HG03175 (cell line): ENCODE results near the gene TMEM178A.

Experiments
- ATAC-seq: cut with Tn5 transposase; IDR thresholded peaks from one replicate; pipeline ENCODE4 v1.9.1; 2021; ENCODE audit warnings: mild to moderate bottlenecking, moderate library complexity; ENCODE audit not compliant: unreplicated experiment

Gene TMEM178A

DNA sequence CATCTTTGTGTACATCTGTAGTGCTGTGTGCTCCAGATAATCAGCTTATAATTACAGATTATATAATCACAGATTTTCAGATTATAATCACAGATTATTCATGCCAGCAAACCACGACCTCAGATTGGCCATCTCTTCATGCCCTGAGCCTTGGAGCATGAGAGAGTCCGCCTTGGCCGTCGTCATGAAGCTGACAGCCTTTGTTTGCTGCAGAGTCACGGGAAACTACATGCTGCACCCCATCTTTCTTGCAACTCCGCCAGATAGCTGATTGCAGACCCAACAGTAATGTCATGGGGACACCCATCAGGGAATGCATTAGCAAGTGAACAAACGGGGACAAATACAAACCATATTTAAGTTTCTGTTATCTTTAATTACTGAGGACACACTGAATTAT lies 7.3 kb downstream of the TMEM178A start:
- no peak for ATAC-seq

DNA sequence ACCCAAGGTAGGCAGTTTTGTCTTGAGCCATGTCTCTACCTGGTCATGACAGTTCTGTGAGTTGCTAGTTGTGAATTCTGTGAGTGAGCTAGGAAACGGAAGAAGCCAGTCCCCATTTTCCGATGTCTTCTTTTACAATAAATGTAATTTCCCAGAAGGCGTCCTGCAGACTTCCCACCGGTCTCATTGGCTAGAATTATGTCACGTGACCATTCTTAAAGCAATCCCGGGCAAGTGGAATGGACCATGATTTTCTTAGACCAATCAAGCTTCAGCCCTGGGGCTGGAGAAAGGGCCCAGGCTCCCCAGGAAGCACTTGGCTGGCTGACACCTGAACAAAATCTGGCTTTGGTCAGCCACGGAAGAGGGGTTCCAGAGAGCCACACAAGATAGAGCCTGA lies 10.6 kb downstream of the TMEM178A start:
- ATAC-seq: no peak

DNA sequence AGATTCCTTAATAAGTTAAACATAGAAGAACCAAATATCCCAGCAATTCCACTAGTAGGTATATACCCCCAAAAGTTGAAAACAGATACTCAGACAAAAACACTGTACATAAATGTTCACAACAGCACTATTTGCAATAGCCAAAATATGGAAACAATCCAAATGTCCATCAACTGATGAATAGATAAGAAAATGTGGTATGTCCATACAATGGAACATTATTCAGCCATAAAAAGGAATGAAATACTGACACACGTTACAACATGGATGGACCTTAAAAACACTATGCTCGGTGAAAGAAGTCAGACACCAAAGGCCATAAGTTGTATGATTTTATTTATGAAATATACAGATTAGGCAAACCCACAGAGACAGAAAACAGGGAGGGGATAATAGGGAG lies 12.5 kb downstream of the TMEM178A start:
- no peak for ATAC-seq

- no peak for ATAC-seq
These were observed 14.1 kb downstream of the TMEM178A start for GRCh38 chr2:39679805-39680204.

- no peak for ATAC-seq
These were observed 16.5 kb downstream of the TMEM178A start for GRCh38 chr2:39682066-39682692.

DNA sequence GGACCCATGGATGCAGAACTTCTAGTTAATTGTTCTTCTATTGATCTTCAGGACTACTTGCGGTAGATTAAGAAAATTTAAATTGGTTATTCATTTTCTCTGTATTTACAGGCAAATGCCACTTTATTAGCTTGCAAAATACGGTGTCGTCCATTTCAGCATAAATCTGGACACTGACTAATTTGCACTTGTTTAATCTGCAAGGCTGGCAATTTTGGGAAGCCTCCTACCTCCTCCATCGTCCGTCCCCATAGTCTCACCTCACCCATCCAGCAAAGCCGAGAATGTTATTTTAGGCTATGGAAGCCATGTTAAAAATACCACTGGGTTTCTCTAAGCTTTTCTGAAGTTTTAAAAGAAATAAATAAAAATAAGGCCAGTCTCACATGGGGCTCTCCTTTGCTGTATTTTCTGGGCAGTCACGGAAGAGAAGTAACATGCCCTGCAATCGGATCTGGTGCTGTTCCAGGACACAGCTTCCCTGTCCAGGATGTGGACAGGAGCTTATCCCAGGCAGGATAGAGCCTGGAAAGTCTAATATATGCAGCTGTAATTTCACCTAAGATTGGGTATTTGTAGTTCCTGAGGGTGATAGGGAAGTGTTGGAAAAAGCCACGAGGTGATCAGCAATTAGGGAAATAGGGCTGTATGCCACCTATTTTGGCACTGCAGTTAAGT lies 17.4 kb downstream of the TMEM178A start:
- no peak for ATAC-seq

DNA sequence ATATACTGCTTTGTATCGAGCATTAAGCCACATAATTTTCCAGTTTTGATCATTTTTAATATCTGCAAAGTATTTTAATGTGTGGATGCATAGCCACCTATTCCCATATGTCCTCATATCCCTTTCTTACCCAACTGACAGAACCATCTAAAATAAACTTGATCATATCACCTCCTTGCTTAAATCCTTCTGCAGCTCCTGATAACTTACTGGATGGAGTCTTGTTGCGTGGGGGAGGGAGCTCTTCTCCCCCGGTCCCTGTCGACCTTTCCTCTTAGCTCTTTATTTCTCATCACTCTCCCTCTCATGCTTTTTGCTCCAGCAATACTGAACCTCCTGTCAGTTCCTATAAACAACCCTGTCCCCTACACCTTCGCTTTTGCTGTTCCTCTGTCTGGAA lies 18.7 kb downstream of the TMEM178A start:
- no peak for ATAC-seq

- ATAC-seq: no peak
These were observed 19.4 kb downstream of the TMEM178A start for GRCh38 chr2:39685126-39685525.

GRCh38 chr2:39686456-39686855 lies 20.7 kb downstream of the TMEM178A start:
- no peak for ATAC-seq

- no peak for ATAC-seq
These were observed 22.5 kb downstream of the TMEM178A start for GRCh38 chr2:39688181-39688580.

GRCh38 chr2:39689272-39689841 lies 23.6 kb downstream of the TMEM178A start:
- ATAC-seq: no peak

- no peak for ATAC-seq
These were observed 24.2 kb downstream of the TMEM178A start for GRCh38 chr2:39689876-39690275.

DNA sequence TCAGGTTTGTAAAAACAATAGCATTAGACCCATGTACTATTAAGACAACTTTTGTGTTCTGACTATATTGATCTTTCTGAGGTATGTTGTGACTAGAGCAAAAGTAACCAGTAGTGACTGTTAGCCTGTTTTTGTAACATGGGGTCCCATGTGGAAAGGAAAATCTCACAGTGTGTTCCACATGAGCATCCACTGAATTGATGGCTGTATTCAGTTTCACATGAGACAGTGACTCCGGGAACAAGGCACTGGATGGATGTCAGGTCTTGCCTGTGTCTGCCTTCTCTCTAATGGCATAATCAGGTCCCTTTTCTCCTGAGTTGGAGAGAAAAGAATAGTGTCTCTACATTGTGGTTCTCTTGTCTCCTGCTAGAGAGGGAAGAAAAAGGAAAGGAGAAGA lies 27.5 kb downstream of the TMEM178A start:
- no peak for ATAC-seq

DNA sequence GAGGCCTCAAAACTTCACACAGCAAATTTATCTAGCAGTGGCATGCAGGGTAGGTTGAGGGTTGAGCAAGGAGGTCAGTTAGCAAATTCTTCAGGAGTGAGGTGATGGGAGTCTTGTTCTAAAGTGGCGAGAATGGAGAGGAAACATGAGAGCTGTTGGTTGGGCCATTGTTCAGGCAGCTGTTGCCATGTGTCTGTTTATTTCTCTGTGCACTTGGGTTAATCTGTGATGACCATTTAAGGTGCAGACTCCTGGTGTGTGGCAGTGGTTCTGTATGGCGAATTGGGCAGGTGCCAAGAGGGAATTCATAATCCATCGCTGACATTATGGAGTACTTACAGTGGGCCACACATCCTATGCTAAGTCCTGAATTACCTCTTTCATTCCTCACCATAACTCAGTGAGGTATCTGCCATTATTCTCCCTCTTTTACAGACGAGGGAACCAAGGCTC lies 30.4 kb downstream of the TMEM178A start:
- no peak for ATAC-seq

GRCh38 chr2:39696838-39697237 lies 31.1 kb downstream of the TMEM178A start:
- ATAC-seq: no peak

GRCh38 chr2:39697454-39697853 lies 31.7 kb downstream of the TMEM178A start:
- no peak for ATAC-seq

GRCh38 chr2:39701137-39701536 lies 35.4 kb downstream of the TMEM178A start:
- ATAC-seq: no peak

- ATAC-seq: no peak
These were observed 37.6 kb downstream of the TMEM178A start for GRCh38 chr2:39703181-39703872.

GRCh38 chr2:39704540-39704939 lies 38.8 kb downstream of the TMEM178A start:
- no peak for ATAC-seq

GRCh38 chr2:39705638-39706037 lies 39.9 kb downstream of the TMEM178A start:
- ATAC-seq: no peak

DNA sequence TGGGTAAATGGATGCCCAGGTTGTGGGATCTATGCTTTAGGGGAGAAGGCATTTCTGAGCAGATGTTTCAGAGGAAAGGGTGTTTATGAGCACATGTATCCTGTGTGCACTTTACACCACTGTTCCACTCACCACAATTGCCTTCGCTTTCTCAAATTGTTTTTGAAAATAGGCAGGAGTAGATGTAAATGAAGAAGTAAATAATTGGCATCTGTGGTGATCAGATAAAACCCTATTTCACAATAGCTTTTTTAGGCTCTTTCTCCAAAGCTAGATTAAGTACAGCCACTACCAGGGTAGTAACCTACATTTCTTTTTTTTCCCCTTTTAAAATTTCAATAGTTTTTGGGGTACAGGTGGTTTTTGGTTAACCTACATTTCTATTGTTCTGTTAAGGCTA lies 40.6 kb downstream of the TMEM178A start:
- no peak for ATAC-seq

GRCh38 chr2:39706945-39707344 lies 41.2 kb downstream of the TMEM178A start:
- no peak for ATAC-seq
